Small intestine (tissue), 7 donors: ENCODE results near the gene TNS1. TPM values are rescaled to one million over a fixed set of nuclear protein-coding genes. Genes with fewer than 3 reads are reported as not detected.
"Not testable (repeated sequence)": the region's sequence is repeated elsewhere in the genome, so short reads cannot be mapped to it uniquely, and the experiment has no call there.

ENCODE experiments used
- DNase-seq, 2 donors: peaks; one replicate each; pipeline versions ENCODE4 v3.0.0 to v3.0.0-alpha.2; 2013
- FAIRE-seq: peaks from 2 replicates; lab custom pipeline; 2012; peaks lifted over from hg19 to GRCh38; lab: Jason Lieb, UNC
- H3K27ac ChIP-seq, 3 donors: one replicate each; pipeline ENCODE4 v1.5.1; 2013; ENCODE audit warnings: low read length in 2 of 3, mild to moderate bottlenecking in 2 of 3, control low read depth in 1 of 3, inconsistent platforms in 1 of 3, low read depth in 1 of 3, moderate library complexity in 1 of 3
- H3K27me3 ChIP-seq, 3 donors: one replicate each; pipeline ENCODE4 v1.6.1; 2013; ENCODE audit warnings: low read length in 3 of 3, inconsistent platforms in 1 of 3; ENCODE audit not compliant: control insufficient read depth in 3 of 3, insufficient read depth in 3 of 3
- H3K36me3 ChIP-seq, 3 donors: one replicate each; pipeline ENCODE4 v1.6.1; 2013; ENCODE audit warnings: low read length in 3 of 3, inconsistent platforms in 1 of 3, low read depth in 1 of 3, mild to moderate bottlenecking in 1 of 3, moderate library complexity in 1 of 3; ENCODE audit not compliant: control insufficient read depth in 3 of 3, insufficient read depth in 2 of 3
- H3K4me1 ChIP-seq, 3 donors: one replicate each; pipeline ENCODE4 v1.6.1; 2013; ENCODE audit warnings: low read length in 2 of 3, inconsistent platforms in 1 of 3, low read depth in 1 of 3, mild to moderate bottlenecking in 1 of 3, moderate library complexity in 1 of 3; ENCODE audit not compliant: control insufficient read depth in 3 of 3, insufficient read depth in 2 of 3
- H3K4me3 ChIP-seq, 3 donors: one replicate each; pipeline ENCODE4 v1.5.1; 2013; ENCODE audit warnings: low read length in 3 of 3, control low read depth in 1 of 3, inconsistent platforms in 1 of 3, low read depth in 1 of 3, mild to moderate bottlenecking in 1 of 3, moderate library complexity in 1 of 3
- H3K9me3 ChIP-seq, 2 donors: one replicate each; pipeline ENCODE4 v1.6.1; 2013; ENCODE audit warnings: low read depth in 1 of 2, low read length in 1 of 2; ENCODE audit not compliant: control insufficient read depth in 2 of 2, insufficient read depth in 1 of 2
- WGBS, 3 donors: extraction: QIAGEN DNeasy Blood & Tissue Kit; methylation state at CpG; one replicate each; pipeline ENCODE4 v1.1.7; 2013; 5-methylcytosine and 5-hydroxymethylcytosine counted together
- polyA plus RNA-seq, 4 donors: library from polyadenylated mRNA; stranded (reverse) in 3 of 4; unstranded in 1 of 4; fragments of 200-250 nt in 3 of 4; fragments of 120-200 nt in 1 of 4; gene quantifications; one replicate each; pipeline versions ENCODE4 v1.2.1 to v1.2.3, GENCODE V29; 2013
- donor health status: healthy with polysubstance abuse.
- donor health status: control.
- donor health status: control.
- donor health status: Bipolar disorder and iron deficiency.
- donor health status: healthy.

The TNS1 gene
- polyA plus RNA-seq, 4 donors, result 1.3 to 52.1 (median 9.8) TPM

GRCh38 chr2:218021536-218022071, 18.8 kb upstream of the TNS1 start:
- no peak for FAIRE-seq
- H3K36me3 ChIP-seq, result no peaks in the 10 kb centered on the region
- 83 to 85% (median 83%) methylated on average over 12 of the region's 12 CpGs for WGBS, 3 donors
- H3K9me3 ChIP-seq, result no peaks in the 10 kb centered on the region
- no peak overlapping the region for H3K27ac ChIP-seq
- H3K27me3 ChIP-seq, result no peaks in the 10 kb centered on the region
- DNase-seq, result no peak
- H3K4me3 ChIP-seq, result no peak overlapping the region
- H3K4me1 ChIP-seq, result no peaks in the 10 kb centered on the region

- no peaks in the 10 kb centered on the region for H3K4me1 ChIP-seq
- H3K27me3 ChIP-seq, result no peaks in the 10 kb centered on the region
- no peak for FAIRE-seq
Observed at GRCh38 chr2:218020966-218021535, 18.3 kb upstream of the TNS1 start.

GRCh38 chr2:218020281-218020680, 17.5 kb upstream of the TNS1 start:
- no peak for DNase-seq

More at GRCh38 chr2:218020966-218021535, 18.3 kb upstream of the TNS1 start:
- Histone ChIP-seq H3K4me3 (no peak overlapping the region), H3K27ac (no peak overlapping the region), H3K9me3 (no peaks in the 10 kb centered on the region), H3K36me3 (no peaks in the 10 kb centered on the region)
- DNase-seq, result no peak
- WGBS, 3 donors, result 79 to 90% (median 87%) methylated on average over 6 of the region's 6 CpGs

GRCh38 chr2:218019411-218020060, 16.7 kb upstream of the TNS1 start:
- 81 to 84% (median 83%) methylated on average over 7 of the region's 7 CpGs for WGBS, 3 donors
- Histone ChIP-seq H3K9me3 (no peaks in the 10 kb centered on the region), H3K27me3 (no peaks in the 10 kb centered on the region), H3K27ac (no peak overlapping the region), H3K4me3 (no peak overlapping the region), H3K4me1 (no peaks in the 10 kb centered on the region), H3K36me3 (no peaks in the 10 kb centered on the region)
- DNase-seq (no peak), FAIRE-seq (no peak)

More at GRCh38 chr2:218020281-218020680, 17.5 kb upstream of the TNS1 start:
- no peak for FAIRE-seq
- H3K4me3 ChIP-seq, result no peak overlapping the region
- H3K27ac ChIP-seq, result no peak overlapping the region
- WGBS, 3 donors, result 82 to 91% (median 87%) methylated on average over 5 of the region's 5 CpGs
- H3K4me1 ChIP-seq, result no peaks in the 10 kb centered on the region
- H3K36me3 ChIP-seq, result no peaks in the 10 kb centered on the region
- no peaks in the 10 kb centered on the region for H3K27me3 ChIP-seq
- no peaks in the 10 kb centered on the region for H3K9me3 ChIP-seq

GRCh38 chr2:218018842-218019125, 16.0 kb upstream of the TNS1 start:
- H3K27ac ChIP-seq, H3K4me1 ChIP-seq, H3K4me3 ChIP-seq, FAIRE-seq, H3K27me3 ChIP-seq, H3K36me3 ChIP-seq, H3K9me3 ChIP-seq, DNase-seq: not testable (repeated sequence)
- 84 to 93% (median 88%) methylated on average over 4 of the region's 4 CpGs for WGBS, 3 donors

- no peaks in the 10 kb centered on the region for H3K27me3 ChIP-seq
- no peak overlapping the region for H3K27ac ChIP-seq
- FAIRE-seq (no peak), DNase-seq (no peak)
- no peaks in the 10 kb centered on the region for H3K4me1 ChIP-seq
- H3K4me3 ChIP-seq, result no peak overlapping the region
- H3K9me3 ChIP-seq, result no peaks in the 10 kb centered on the region
- WGBS, 3 donors, result 60 to 64% (median 61%) methylated on average over 7 of the region's 7 CpGs
- H3K36me3 ChIP-seq, result no peaks in the 10 kb centered on the region
Observed at GRCh38 chr2:218017211-218018053, 14.6 kb upstream of the TNS1 start.

GRCh38 chr2:218016810-218017209, 14.0 kb upstream of the TNS1 start:
- no peaks in the 10 kb centered on the region for H3K4me1 ChIP-seq
- H3K27me3 ChIP-seq, result peaks cover 0 to 3% (median 0%) of the 10 kb centered on the region in 3 donors
- DNase-seq (no peak), FAIRE-seq (no peak)
- no peaks in the 10 kb centered on the region for H3K36me3 ChIP-seq
- peak overlapping the region in 1 of 3 donors; percentile 7 for H3K27ac ChIP-seq
- 90 to 92% (median 90%) methylated on average over 3 to 4 of the region's 4 CpGs for WGBS, 3 donors
- H3K4me3 ChIP-seq, result no peak overlapping the region
- no peaks in the 10 kb centered on the region for H3K9me3 ChIP-seq
